Central memory CD8-positive, alpha-beta T cell (primary cell): ENCODE data around the gene DCAF5.
"Not testable (repeated sequence)": the region's sequence is repeated elsewhere in the genome, so short reads cannot be mapped to it uniquely, and the experiment has no call there.

Experiments used
- ATAC-seq: fragments of 150-1000 bp; cut with Tn5 transposase; replicated peaks from 2 replicates; pipeline ENCODE4 v1.10.0; 2022; ENCODE audit warnings: mild to moderate bottlenecking, moderate FRiP score, moderate number of reproducible peaks; ENCODE audit not compliant: poor library complexity, severe bottlenecking; ENCODE audit errors: extremely low read depth
- DNase-seq, 2 donors: peaks; one replicate each; pipeline ENCODE4 v3.0.0; 2021; ENCODE audit warnings: low spot score in 2 of 2
- H3K27ac Mint-ChIP-seq: one replicate; pipeline ENCODE4 v1.8.0; 2022; ENCODE audit warnings: low read depth, mild to moderate bottlenecking, moderate library complexity, mixed read lengths
- H3K27me3 Mint-ChIP-seq: one replicate; pipeline ENCODE4 v1.8.0; 2022; ENCODE audit warnings: mixed read lengths
- H3K36me3 Mint-ChIP-seq: one replicate; pipeline ENCODE4 v1.8.0; 2022; ENCODE audit warnings: mild to moderate bottlenecking, moderate library complexity, mixed read lengths; ENCODE audit not compliant: insufficient read depth
- H3K4me1 Mint-ChIP-seq: one replicate; pipeline ENCODE4 v1.8.0; 2022; ENCODE audit warnings: mixed read lengths
- H3K4me3 Mint-ChIP-seq: one replicate; pipeline ENCODE4 v1.8.0; 2022; ENCODE audit warnings: mild to moderate bottlenecking, moderate library complexity, mixed read lengths
- H3K9me3 Mint-ChIP-seq: one replicate; pipeline ENCODE4 v1.8.0; 2022; ENCODE audit warnings: mixed read lengths

The DCAF5 gene

DNA sequence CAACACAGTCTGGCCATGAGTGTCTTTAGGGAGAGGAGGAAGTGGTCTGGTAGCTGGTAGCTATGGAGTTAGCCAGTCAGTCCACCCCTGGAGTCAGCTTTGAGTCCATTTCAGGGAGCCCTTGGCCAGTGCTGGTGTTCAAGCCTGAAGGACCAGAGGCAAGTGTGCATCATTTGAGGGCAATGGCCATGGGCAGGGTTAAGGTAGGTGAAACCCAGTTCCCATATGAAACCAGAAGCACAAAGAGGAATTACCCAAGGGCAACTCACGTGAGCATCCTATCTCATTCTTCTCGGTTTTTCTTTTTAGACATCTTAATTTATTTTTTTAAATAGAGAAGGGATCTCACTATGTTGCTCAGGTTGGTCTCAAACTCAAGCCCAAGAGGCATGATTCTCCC, 112.6 kb downstream of the DCAF5 start:
- peaks cover 37% of the 10 kb centered on the region for H3K27me3 Mint-ChIP-seq
- peaks cover 3% of the 10 kb centered on the region for H3K36me3 Mint-ChIP-seq
- DNase-seq (no peak), ATAC-seq (no peak)
- H3K4me1 Mint-ChIP-seq: peaks cover 9% of the 10 kb centered on the region
- no peak overlapping the region for H3K27ac Mint-ChIP-seq
- no peak overlapping the region for H3K4me3 Mint-ChIP-seq
- H3K9me3 Mint-ChIP-seq: no peaks in the 10 kb centered on the region

DNA sequence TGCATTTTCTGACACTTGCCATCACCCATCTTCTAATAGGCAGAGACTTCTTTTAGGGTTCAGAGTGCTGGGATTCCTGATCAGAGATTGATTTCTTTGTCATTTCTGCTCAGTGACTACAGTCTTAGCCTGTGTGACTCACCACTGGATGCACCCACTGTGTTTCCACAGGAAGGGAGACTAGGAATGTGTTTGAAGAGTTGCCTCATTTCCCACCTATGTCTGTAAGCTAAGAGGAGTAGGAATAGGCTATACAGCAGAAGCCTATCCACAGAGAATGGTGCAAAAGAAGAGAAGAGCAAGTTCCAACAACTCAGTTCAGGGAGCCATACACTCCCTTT, 113.7 kb downstream of the DCAF5 start:
- Mint-ChIP-seq H3K4me1 (peaks cover 9% of the 10 kb centered on the region), H3K4me3 (no peak overlapping the region), H3K27me3 (peaks cover 37% of the 10 kb centered on the region), H3K9me3 (no peaks in the 10 kb centered on the region), H3K36me3 (peaks cover 3% of the 10 kb centered on the region), H3K27ac (no peak overlapping the region)
- no peak for ATAC-seq
- DNase-seq: no peak

DNA sequence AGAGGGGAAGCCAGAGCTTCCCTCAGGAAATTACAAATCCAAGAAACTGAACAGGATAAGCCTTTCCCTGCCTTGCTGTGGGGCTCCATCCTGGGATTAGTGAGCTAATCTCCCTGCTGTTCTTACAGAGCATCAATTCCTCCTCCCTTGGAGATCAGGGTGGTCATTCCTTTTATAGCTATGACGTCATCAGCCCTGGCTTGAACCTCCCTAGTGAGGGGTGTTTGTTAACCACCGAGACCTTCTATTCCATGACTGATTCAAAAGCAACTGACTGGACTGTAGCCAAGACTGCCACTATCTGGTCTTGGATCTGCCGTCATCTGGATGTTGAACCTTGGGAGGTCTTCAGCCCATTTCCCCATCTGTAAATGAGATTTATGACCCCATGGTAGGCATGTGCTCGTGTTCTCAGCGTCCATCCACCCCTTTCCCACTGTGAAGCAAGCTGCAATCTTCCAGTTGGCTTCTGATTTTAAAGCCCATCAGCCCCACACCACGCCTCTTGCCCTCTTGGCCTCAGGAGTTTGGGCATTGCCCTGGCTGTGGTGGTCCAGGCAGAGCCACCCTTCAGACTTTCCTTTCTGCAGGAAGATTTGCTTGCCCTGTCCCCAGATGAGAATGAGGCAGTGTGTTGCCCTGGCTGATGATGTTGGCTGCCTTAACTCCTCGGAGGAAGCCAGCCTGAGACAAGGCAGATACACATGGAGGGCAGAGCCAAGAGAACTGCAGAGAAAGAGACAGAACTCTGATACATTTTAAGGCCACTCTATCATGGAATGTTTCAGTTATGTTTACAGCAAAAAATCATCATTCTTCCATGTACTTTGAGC, 114.2 kb downstream of the DCAF5 start:
- H3K4me1 Mint-ChIP-seq: peaks cover 4% of the 10 kb centered on the region
- ATAC-seq (no peak), DNase-seq (no peak)
- no peaks in the 10 kb centered on the region for H3K9me3 Mint-ChIP-seq
- peaks cover 37% of the 10 kb centered on the region for H3K27me3 Mint-ChIP-seq
- peaks cover 3% of the 10 kb centered on the region for H3K36me3 Mint-ChIP-seq
- H3K27ac Mint-ChIP-seq: no peak overlapping the region
- no peak overlapping the region for H3K4me3 Mint-ChIP-seq

DNA sequence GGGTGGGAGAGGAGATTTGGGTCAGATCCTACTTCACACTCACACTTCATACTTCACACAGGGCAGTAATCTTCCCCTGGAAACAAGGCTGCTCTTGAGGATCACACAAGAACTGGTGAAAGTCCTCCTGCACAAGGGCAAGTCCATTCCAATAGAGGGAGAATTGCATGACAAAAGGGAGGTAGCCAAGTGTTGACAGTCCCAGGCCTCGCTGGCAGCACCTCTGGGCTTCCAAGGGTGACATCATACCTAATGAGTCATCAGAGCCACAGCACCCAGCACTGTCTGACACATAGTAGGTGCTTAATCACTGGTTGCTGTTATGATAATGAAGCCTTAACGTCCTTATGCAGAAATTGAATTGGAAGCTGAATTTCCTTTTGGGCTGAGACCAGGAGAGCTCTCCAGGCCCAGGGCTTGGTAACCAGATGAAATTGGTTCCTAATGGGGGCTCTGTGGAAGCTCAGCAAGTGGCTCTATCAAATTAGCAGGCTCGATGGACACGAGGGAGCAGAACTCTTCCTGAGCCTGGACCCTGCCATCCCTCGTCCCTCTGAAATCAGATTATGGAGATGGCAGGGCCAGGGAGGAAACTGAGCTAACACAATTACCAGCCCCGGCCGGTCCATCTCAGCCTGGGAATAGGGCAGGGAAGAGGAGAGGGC, 115.0 kb downstream of the DCAF5 start:
- no peak for DNase-seq

DNA sequence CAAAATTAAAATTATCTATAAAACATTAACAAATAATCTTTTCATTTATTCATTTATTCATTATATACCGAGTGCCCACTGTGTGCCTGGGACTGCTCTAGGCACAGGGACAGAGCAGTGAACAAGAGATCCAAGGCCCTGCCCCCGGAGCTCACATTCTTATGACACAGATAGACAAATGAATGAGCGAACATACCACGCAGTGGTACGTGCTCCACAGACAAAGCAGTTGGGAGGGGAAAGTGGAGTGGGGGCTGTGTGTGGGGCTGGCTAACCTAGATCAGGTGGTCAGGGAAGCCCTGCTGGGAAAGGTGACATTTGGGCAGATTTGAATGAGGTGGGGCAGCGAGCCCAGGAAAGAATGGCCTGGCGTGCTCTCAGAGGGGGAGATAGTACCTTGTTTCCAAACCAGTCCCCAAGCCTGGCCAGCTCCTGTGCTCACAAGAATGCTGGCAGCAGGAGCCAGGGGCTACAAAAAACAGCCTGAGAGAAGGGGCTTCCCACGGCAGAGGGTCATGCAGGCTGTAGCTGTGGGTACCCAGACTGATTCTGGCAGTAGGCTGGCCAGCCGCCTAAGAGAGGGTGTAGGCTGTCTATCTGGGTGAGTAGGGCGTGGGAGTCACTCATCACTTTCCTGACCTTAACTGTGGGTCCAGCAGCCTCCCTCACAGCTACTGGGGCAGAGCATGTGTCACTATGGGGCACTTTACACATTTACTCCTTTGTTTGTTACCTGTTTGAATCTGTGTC, 116.0 kb downstream of the DCAF5 start:
- no peak overlapping the region for H3K4me3 Mint-ChIP-seq
- peaks cover 37% of the 10 kb centered on the region for H3K27me3 Mint-ChIP-seq
- no peak for DNase-seq
- H3K36me3 Mint-ChIP-seq: peaks cover 3% of the 10 kb centered on the region
- no peak overlapping the region for H3K27ac Mint-ChIP-seq
- no peaks in the 10 kb centered on the region for H3K9me3 Mint-ChIP-seq
- no peaks in the 10 kb centered on the region for H3K4me1 Mint-ChIP-seq
- no peak for ATAC-seq

More for the DNA sequence above, 115.0 kb downstream of the DCAF5 start:
- peaks cover 37% of the 10 kb centered on the region for H3K27me3 Mint-ChIP-seq
- no peaks in the 10 kb centered on the region for H3K4me1 Mint-ChIP-seq
- H3K27ac Mint-ChIP-seq: no peak overlapping the region
- H3K4me3 Mint-ChIP-seq: no peak overlapping the region
- H3K9me3 Mint-ChIP-seq: no peaks in the 10 kb centered on the region
- H3K36me3 Mint-ChIP-seq: peaks cover 3% of the 10 kb centered on the region
- ATAC-seq: no peak

DNA sequence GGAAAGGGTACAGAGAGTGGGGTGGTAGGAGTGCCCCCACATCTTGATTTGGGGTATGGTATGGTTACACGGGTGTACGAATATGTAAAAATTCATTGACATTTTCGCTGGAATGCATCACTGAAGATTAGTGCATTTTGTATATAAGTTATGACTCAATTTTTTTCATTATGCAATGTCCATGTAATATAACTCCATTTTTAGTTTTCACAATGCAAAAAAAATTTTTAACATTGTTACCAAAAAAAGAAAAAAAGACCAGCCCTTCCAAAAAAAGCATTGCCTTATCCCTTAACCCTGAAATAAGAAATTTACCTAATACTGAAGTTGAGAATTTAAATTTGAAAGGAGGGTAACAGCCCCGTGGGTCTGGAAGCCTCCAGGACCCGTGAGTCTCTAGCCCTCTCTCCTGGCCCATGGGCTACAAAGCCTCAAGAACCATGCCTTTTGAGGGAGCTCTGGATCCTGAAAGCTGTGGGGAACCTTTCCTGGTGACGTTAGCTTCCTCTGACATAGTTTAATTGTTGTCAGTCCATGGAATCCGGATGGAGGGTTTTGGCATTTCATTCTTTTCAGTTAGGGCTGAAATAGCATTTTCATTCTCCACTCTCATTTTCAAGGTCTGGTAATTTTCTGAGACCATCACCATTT, 118.2 kb downstream of the DCAF5 start:
- Mint-ChIP-seq H3K27me3 (peaks cover 37% of the 10 kb centered on the region), H3K9me3 (no peaks in the 10 kb centered on the region), H3K4me3 (no peak overlapping the region), H3K4me1 (no peaks in the 10 kb centered on the region), H3K27ac (no peak overlapping the region), H3K36me3 (peaks cover 3% of the 10 kb centered on the region)
- DNase-seq (no peak), ATAC-seq (no peak)

DNA sequence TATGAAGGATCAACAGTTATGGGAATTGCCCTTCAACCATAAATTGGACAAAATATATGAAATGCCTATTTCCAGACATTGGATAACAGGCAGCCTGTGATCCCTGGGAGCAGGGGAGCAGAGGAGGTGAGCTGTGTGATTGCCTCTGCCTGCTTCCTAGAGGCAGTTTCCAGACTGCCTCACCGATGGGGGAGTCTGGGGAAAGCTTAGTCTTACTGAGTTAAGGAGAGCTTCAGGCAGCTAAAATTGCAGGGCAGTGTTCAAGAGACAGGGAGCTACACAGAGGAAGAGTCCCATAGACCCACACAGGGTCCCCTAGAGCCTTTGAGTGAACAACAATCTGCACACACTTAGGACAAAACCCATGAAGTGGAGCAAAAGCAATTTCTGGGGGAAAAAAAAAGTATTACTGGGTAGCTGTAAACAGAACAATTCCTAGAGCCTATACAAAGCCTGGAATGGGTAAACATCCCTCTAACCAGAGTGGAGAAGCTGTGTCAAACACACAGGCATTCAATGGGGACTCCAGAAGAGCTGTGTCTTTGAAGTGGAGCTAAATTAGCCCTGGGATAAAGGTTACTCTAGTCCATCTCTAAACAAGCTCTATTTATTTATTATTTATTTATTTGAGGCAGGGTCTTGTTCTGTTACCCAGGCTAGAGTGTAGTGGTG, 125.5 kb downstream of the DCAF5 start:
- Mint-ChIP-seq H3K4me3 (no peak overlapping the region), H3K27ac (no peak overlapping the region), H3K36me3 (no peaks in the 10 kb centered on the region), H3K27me3 (peaks cover 17% of the 10 kb centered on the region), H3K4me1 (no peaks in the 10 kb centered on the region), H3K9me3 (no peaks in the 10 kb centered on the region)
- ATAC-seq: no peak
- no peak for DNase-seq

DNA sequence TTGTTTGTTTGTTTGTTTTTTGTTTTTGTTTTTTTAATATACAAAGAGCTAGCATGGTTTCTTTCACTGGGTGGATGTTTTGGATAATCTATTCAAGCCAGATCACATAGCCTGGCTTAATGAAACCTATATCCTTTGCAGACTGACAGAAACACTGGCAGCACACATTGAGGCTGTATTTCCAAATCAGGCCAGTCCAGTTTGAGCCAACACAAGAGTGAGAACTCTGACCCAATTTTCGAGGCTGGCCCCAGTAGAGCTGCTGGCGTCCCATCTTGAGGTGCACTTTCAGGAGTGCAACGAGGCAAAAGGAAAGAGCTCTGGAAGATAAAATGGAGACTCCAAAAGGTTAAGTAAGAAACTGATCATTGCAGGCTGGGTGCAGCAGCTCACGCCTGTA, 129.9 kb downstream of the DCAF5 start:
- H3K27me3 Mint-ChIP-seq: peaks cover 17% of the 10 kb centered on the region
- H3K27ac Mint-ChIP-seq: no peak overlapping the region
- H3K9me3 Mint-ChIP-seq: no peaks in the 10 kb centered on the region
- H3K4me1 Mint-ChIP-seq: no peaks in the 10 kb centered on the region
- DNase-seq (no peak), ATAC-seq (no peak)
- H3K4me3 Mint-ChIP-seq: no peak overlapping the region
- no peaks in the 10 kb centered on the region for H3K36me3 Mint-ChIP-seq

DNA sequence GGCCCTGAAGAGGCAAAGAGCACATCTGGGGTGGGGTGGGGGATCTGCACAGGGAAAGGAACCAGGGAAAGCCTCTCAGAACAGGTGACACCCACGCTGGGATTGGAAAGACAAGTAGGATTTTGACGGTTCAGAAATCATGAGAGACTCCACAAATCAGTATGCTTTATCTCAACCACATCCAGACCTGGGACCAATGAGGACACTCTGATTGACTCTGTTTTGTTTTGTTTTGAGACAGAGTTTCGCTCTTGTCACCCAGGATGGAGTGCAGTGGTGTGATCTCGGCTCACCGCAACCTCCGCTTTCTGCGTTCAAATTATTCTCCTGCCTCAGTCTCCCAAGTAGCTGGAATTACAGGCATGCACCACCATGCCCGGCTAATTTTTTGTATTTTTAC, 130.8 kb downstream of the DCAF5 start:
- DNase-seq, H3K36me3 Mint-ChIP-seq, ATAC-seq, H3K4me3 Mint-ChIP-seq, H3K9me3 Mint-ChIP-seq, H3K4me1 Mint-ChIP-seq, H3K27ac Mint-ChIP-seq: not testable (repeated sequence)
- peaks cover 12% of the 10 kb centered on the region for H3K27me3 Mint-ChIP-seq

DNA sequence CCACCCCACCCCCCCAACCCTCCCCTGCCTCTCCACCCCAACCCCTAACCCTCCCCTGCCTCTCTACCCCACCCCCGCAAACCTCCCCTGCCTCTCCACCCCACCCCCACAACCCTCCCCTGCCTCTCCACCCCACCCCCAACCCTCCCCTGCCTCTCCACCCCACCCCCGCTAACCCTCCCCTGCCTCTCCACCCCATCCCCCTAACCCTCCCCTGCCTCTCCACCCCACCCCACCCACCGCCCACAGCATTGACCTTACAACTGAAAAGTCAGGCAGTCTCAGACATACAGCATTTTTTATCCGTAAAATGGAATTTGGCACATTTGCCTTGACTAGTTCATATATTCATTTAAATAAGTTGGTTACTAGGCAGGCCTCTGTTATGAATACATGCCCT, 135.2 kb downstream of the DCAF5 start:
- no peaks in the 10 kb centered on the region for H3K36me3 Mint-ChIP-seq
- H3K9me3 Mint-ChIP-seq: no peaks in the 10 kb centered on the region
- no peaks in the 10 kb centered on the region for H3K4me1 Mint-ChIP-seq
- ATAC-seq (no peak), DNase-seq (no peak)
- H3K27me3 Mint-ChIP-seq: no peaks in the 10 kb centered on the region
- H3K4me3 Mint-ChIP-seq: no peak overlapping the region
- H3K27ac Mint-ChIP-seq: no peak overlapping the region

DNA sequence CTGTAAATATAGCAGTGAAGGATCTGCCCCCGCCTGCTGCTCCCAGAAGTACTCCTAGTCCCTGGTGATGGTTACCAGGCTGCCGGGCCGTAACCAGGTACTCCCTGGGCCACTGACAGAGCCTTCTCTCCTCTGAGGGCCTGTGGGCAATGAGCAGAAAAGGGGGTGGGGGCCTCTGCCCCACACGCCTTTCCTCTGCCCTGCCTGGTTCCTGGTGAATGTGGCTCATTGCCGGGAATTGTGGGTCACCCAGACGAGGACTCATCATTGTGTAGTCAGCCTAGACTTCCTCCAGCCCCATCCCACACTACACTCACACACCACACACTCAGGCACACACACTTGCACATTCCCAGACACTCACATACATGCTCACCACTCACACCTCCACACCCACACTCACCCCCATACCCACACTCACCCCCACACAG, 138.1 kb downstream of the DCAF5 start:
- Mint-ChIP-seq H3K36me3 (peaks cover 2% of the 10 kb centered on the region), H3K4me1 (no peaks in the 10 kb centered on the region), H3K27ac (no peak overlapping the region), H3K9me3 (no peaks in the 10 kb centered on the region), H3K4me3 (no peak overlapping the region), H3K27me3 (no peaks in the 10 kb centered on the region)
- DNase-seq (no peak), ATAC-seq (no peak)
